Heart left ventricle (tissue), 13 donors: ENCODE results near the gene FAM171A1.

Experiments
- CTCF ChIP-seq, 12 donors: fragments of 200-600 bp; sonication (generic) in 4 of 12; IDR thresholded peaks; one replicate each; pipeline versions ENCODE4 v1.5.0 to v1.8.0; 2018 to 2022; ENCODE audit warnings: antibody characterized with exemption in 12 of 12, mild to moderate bottlenecking in 5 of 12
- POLR2A ChIP-seq, 2 donors: fragments of 450-650 bp; IDR thresholded peaks; one replicate each; pipeline ENCODE4 v1.6.1; 2017; ENCODE audit warnings: antibody characterized with exemption in 2 of 2, mild to moderate bottlenecking in 2 of 2, moderate library complexity in 2 of 2
- donor health status: ischemic (EF 13 %, LVEDD 7.1; RV severe dilation, severe dysfunction).
- donor health status: DM: no; HTN: yes; CAD: no.
- donor health status: DM: no; HTN: no; CAD: no.
- donor health status: ischemic (EF 25% LVEDD 6.9; RV normal size, moderate dysfunction).
- donor health status: ischemic (EF 25% LVEDD 5.7; RV mildly dilated, moderate dysfunction).
- donor health status: ischemic (EF 35%, LVEDD 5.7; RV mildly dilated, moderate dysfunction).
- donor health status: nonischemic (EF 11% LVEDD 7.7; RV severe dilation, severe dysfunction).
- donor health status: DM: yes; HTN: yes; CAD: no.
- donor health status: PGD.
- donor health status: ischemic (EF 29% LVEDD 5.4; RV normal size, mild dysfunction).
- donor health status: nonischemic (EF 23%, LVEDD 6.1; RV moderate dilation, normal function).

GRCh38 chr10:15279236-15279635 lies 91.9 kb downstream of the FAM171A1 start:
- TF ChIP-seq CTCF (IDR thresholded peaks at IDR 0.05), result no peak
- no peak for TF ChIP-seq POLR2A (IDR thresholded peaks at IDR 0.05)
